NCI-H748 treated with DMSO at 0.1 percent for 48 hours (cell line): Measurements from ENCODE around the gene SPDYC.

Experiments
- DNase-seq: peaks from one replicate; lab custom pipeline; 2025; lab: John Stamatoyannopoulos, UW

SPDYC gene

GRCh38 chr11:65206901-65207300 lies 36.9 kb downstream of the SPDYC start:
- no peak for DNase-seq

GRCh38 chr11:65207918-65208784 lies 38.1 kb downstream of the SPDYC start:
- no peak for DNase-seq

- DNase-seq = no peak
Measured at GRCh38 chr11:65208785-65209710, 39.0 kb downstream of the SPDYC start.

GRCh38 chr11:65209711-65210360 lies 39.8 kb downstream of the SPDYC start:
- DNase-seq = no peak

GRCh38 chr11:65210361-65210731 lies 40.3 kb downstream of the SPDYC start:
- DNase-seq = no peak

- DNase-seq = no peak
Measured at GRCh38 chr11:65210748-65211147, 40.7 kb downstream of the SPDYC start.

GRCh38 chr11:65211293-65212105 lies 41.5 kb downstream of the SPDYC start:
- DNase-seq = no peak

GRCh38 chr11:65212226-65212801 lies 42.3 kb downstream of the SPDYC start:
- no peak for DNase-seq

GRCh38 chr11:65213322-65214211 lies 43.5 kb downstream of the SPDYC start:
- DNase-seq = no peak

- DNase-seq = no peak
Measured at GRCh38 chr11:65214212-65214845, 44.3 kb downstream of the SPDYC start.

GRCh38 chr11:65215441-65216076 lies 45.5 kb downstream of the SPDYC start:
- DNase-seq = no peak

GRCh38 chr11:65216830-65217229 lies 46.8 kb downstream of the SPDYC start:
- no peak for DNase-seq

GRCh38 chr11:65217441-65218423 lies 47.7 kb downstream of the SPDYC start:
- no peak for DNase-seq

- no peak for DNase-seq
Measured at GRCh38 chr11:65218446-65218845, 48.4 kb downstream of the SPDYC start.

- DNase-seq = no peak
Measured at GRCh38 chr11:65219930-65220213, 49.8 kb downstream of the SPDYC start.

GRCh38 chr11:65221026-65221425 lies 51.0 kb downstream of the SPDYC start:
- no peak for DNase-seq
